ENCODE measurements around the gene MINAR1. TPM values are rescaled to one million over a fixed set of nuclear protein-coding genes. Genes with fewer than 3 reads are reported as not detected.

Gene MINAR1
- total RNA-seq, 1 experiment from 2014 or later, result 0.22 TPM

DNA sequence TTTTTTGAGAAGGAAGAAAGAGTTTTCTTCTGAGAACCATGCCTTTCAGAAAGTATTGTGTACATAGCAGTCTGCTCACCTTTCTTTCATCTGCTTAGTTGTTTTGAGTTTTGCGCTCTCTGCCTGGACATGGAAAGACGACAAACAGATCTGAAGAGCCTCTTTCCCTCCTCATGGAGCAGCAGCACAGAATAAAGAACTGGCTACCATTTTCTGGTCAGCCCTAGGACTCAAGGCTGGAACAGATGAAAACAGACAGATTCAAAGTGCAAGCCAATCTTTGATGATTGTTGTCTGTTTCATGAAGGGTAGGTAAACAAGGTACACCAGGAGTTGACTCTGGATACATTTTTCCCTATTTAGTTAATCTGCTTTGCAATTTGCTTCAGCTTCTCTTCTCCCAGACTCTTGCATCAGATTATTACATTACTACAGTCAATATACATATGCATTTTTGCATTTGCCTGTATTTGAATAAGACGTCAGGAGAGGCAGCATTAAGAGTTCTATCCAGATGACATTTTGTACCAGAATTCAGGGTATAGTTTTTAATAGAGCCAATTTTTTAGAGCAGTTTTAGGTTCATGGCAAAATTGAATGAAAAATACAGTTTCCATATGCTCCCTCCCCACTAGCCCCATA lies 34.7 kb upstream of the MINAR1 start:
- Histone ChIP-seq H3K9me2 (ENCODE audit: insufficient read depth) (no peaks in the 10 kb centered on the region), H3K27ac (no peak overlapping the region), H3K27me3 (ENCODE audit: insufficient read depth, low read depth) (no peaks in the 10 kb centered on the region), H3K36me3 (ENCODE audit: low read depth) (no peaks in the 10 kb centered on the region), H3F3A (ENCODE audit: insufficient read depth, low read depth) (no peaks in the 10 kb centered on the region), H3K4me3 (no peak overlapping the region), H3K4me1 (replicated peaks; ENCODE audit: insufficient read depth) (no peaks in the 10 kb centered on the region), H3K9me3 (ENCODE audit: insufficient read depth, low read depth) (no peaks in the 10 kb centered on the region), H3K4me2 (no peak overlapping the region), H2AFZ (no peak overlapping the region), H4K20me1 (ENCODE audit: insufficient read depth) (no peaks in the 10 kb centered on the region), H3K79me2 (ENCODE audit: low read depth) (no peaks in the 10 kb centered on the region)
- no TSS peak for BruUV-seq (replicated peaks)
- ChIA-PET POLR2A (ENCODE audit: unreplicated experiment) (no interaction called here), CTCF (no interaction called here)
- intact Hi-C loops (cut with micrococcal nuclease; ENCODE audit: unreplicated experiment), result no loop called here
- TF ChIP-seq EZH2 (IDR thresholded peaks at IDR 0.05; ENCODE audit: low read depth), result no peak
- TF ChIP-seq, protein P1, sequence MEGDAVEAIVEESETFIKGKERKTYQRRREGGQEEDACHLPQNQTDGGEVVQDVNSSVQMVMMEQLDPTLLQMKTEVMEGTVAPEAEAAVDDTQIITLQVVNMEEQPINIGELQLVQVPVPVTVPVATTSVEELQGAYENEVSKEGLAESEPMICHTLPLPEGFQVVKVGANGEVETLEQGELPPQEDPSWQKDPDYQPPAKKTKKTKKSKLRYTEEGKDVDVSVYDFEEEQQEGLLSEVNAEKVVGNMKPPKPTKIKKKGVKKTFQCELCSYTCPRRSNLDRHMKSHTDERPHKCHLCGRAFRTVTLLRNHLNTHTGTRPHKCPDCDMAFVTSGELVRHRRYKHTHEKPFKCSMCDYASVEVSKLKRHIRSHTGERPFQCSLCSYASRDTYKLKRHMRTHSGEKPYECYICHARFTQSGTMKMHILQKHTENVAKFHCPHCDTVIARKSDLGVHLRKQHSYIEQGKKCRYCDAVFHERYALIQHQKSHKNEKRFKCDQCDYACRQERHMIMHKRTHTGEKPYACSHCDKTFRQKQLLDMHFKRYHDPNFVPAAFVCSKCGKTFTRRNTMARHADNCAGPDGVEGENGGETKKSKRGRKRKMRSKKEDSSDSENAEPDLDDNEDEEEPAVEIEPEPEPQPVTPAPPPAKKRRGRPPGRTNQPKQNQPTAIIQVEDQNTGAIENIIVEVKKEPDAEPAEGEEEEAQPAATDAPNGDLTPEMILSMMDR (conservative IDR thresholded peaks at IDR 0.05), result no peak
- DNase-seq, result no peak

- H3K4me1 ChIP-seq (replicated peaks; ENCODE audit: insufficient read depth), result no peaks in the 10 kb centered on the region
- H3F3A ChIP-seq (ENCODE audit: insufficient read depth, low read depth), result no peaks in the 10 kb centered on the region
- POLR2A ChIA-PET (ENCODE audit: unreplicated experiment), result no interaction called here
- H3K79me2 ChIP-seq (ENCODE audit: low read depth), result no peaks in the 10 kb centered on the region
- TF ChIP-seq EZH2 (IDR thresholded peaks at IDR 0.05; ENCODE audit: low read depth), result no peak
- TF ChIP-seq, protein P1 (conservative IDR thresholded peaks at IDR 0.05), result no peak
- no peaks in the 10 kb centered on the region for H3K27me3 ChIP-seq (ENCODE audit: insufficient read depth, low read depth)
- no TSS peak for BruUV-seq (replicated peaks)
- intact Hi-C loops (cut with micrococcal nuclease; ENCODE audit: unreplicated experiment), result no loop called here
- H2AFZ ChIP-seq, result no peak overlapping the region
- CTCF ChIA-PET, result no interaction called here
- no peaks in the 10 kb centered on the region for H3K36me3 ChIP-seq (ENCODE audit: low read depth)
- no peaks in the 10 kb centered on the region for H3K9me2 ChIP-seq (ENCODE audit: insufficient read depth)
- H3K4me3 ChIP-seq, result no peak overlapping the region
- no peak overlapping the region for H3K27ac ChIP-seq
- no peak for DNase-seq
- H3K9me3 ChIP-seq (ENCODE audit: insufficient read depth, low read depth), result no peaks in the 10 kb centered on the region
- H4K20me1 ChIP-seq (ENCODE audit: insufficient read depth), result no peaks in the 10 kb centered on the region
- no peak overlapping the region for H3K4me2 ChIP-seq
These were observed 32.5 kb upstream of the MINAR1 start for GRCh38 chr15:79399606-79400005.

- ChIA-PET POLR2A (ENCODE audit: unreplicated experiment) (no interaction called here), CTCF (no interaction called here)
- no peaks in the 10 kb centered on the region for H3K9me2 ChIP-seq (ENCODE audit: insufficient read depth)
- no peak for DNase-seq
- intact Hi-C loops (cut with micrococcal nuclease; ENCODE audit: unreplicated experiment), result no loop called here
- H3K4me1 ChIP-seq (replicated peaks; ENCODE audit: insufficient read depth), result no peaks in the 10 kb centered on the region
- BruUV-seq (replicated peaks), result no TSS peak
- no peaks in the 10 kb centered on the region for H3K27me3 ChIP-seq (ENCODE audit: insufficient read depth, low read depth)
- no peaks in the 10 kb centered on the region for H3K9me3 ChIP-seq (ENCODE audit: insufficient read depth, low read depth)
- no peak overlapping the region for H3K4me3 ChIP-seq
- no peak overlapping the region for H2AFZ ChIP-seq
- no peaks in the 10 kb centered on the region for H4K20me1 ChIP-seq (ENCODE audit: insufficient read depth)
- H3K36me3 ChIP-seq (ENCODE audit: low read depth), result no peaks in the 10 kb centered on the region
- no peak overlapping the region for H3K27ac ChIP-seq
- no peaks in the 10 kb centered on the region for H3K79me2 ChIP-seq (ENCODE audit: low read depth)
- TF ChIP-seq, protein P1 (conservative IDR thresholded peaks at IDR 0.05), result no peak
- no peak for TF ChIP-seq EZH2 (IDR thresholded peaks at IDR 0.05; ENCODE audit: low read depth)
- H3F3A ChIP-seq (ENCODE audit: insufficient read depth, low read depth), result no peaks in the 10 kb centered on the region
- no peak overlapping the region for H3K4me2 ChIP-seq
These were observed 31.5 kb upstream of the MINAR1 start for GRCh38 chr15:79400650-79401049.
